ENCODE measurements around the gene RGS3. TPM values are rescaled to one million over a fixed set of nuclear protein-coding genes. Genes with fewer than 3 reads are reported as not detected.

The RGS3 gene
- total and polyA plus RNA-seq, 2 donors (not counting 3 experiments of a cell fraction or from before 2014, with no cell fraction given): 356 to 416 TPM

GRCh38 chr9:113631871-113632665 is 168.5 kb downstream of the RGS3 start:
- no peaks in the 10 kb centered on the region for H3K9me1 ChIP-seq (replicated peaks; ENCODE audit: control insufficient read depth, extremely low read depth, insufficient read depth, low read length)
- dilution Hi-C loops (cut with MboI; ENCODE audit: extremely low pct_ligation_motif_present, low sequenced_read_pairs): no loop called here
- no peak for TF ChIP-seq POLR2A (IDR thresholded peaks at IDR 0.05; ENCODE audit: low read depth, low read length)
- no peak for TF ChIP-seq EZH2 (IDR thresholded peaks at IDR 0.05; ENCODE audit: borderline replicate concordance, low read depth, low read length, severe bottlenecking)
- TF ChIP-seq GATA2 (IDR thresholded peaks at IDR 0.05; ENCODE audit: insufficient read depth, insufficient read length, low read depth, low read length): no peak
- TF ChIP-seq CTCF (IDR thresholded peaks at IDR 0.05; ENCODE audit: extremely low read depth in 1 of 2, insufficient read depth in 1 of 2, low read depth in 1 of 2, low read length in 2 of 2): no peak
- TF ChIP-seq MAX (IDR thresholded peaks at IDR 0.05; ENCODE audit: insufficient read depth, insufficient read length): no peak
- no peak for TF ChIP-seq POLR2AphosphoS5 (IDR thresholded peaks at IDR 0.05; ENCODE audit: insufficient read depth, low read depth, low read length)
- TF ChIP-seq FOS (IDR thresholded peaks at IDR 0.05; ENCODE audit: borderline replicate concordance, insufficient read depth, low read length): no peak
- ChIA-PET POLR2A (interaction anchor here (1.0 kb wide), 1 partner anchor 50 kb away, joined by 3 read pairs; no protein-coding TSS in a partner anchor), CTCF (interaction anchor here (3.3 kb wide), 1 partner anchor 40 kb away, joined by 15 read pairs; no protein-coding TSS in a partner anchor)
- H3K27me3 ChIP-seq (ENCODE audit: control insufficient read depth in 2 of 2, insufficient read depth in 2 of 2, low read length in 2 of 2): no peaks in the 10 kb centered on the region
- H3K9ac ChIP-seq (replicated peaks; ENCODE audit: extremely low read depth, insufficient read depth, low read length): no peak overlapping the region
- H2AFZ ChIP-seq (ENCODE audit: low read depth, low read length): no peak overlapping the region
- no peak overlapping the region for H3K27ac ChIP-seq (ENCODE audit: insufficient read depth, low read depth, low read length)
- FAIRE-seq (no peak), DNase-seq (ENCODE audit: low read depth, low spot score) (no peak)
- no TSS peak for BruUV-seq (replicated peaks)
- intact Hi-C loops (cut with micrococcal nuclease): no loop called here
- H3K4me2 ChIP-seq (ENCODE audit: insufficient read depth, low read length): no peak overlapping the region
- no peaks in the 10 kb centered on the region for H3K9me3 ChIP-seq (replicated peaks; ENCODE audit: control insufficient read depth, insufficient read depth, low read length)
- peaks cover 22% of the 10 kb centered on the region for H3K4me1 ChIP-seq (ENCODE audit: control insufficient read depth, extremely low read depth, insufficient read depth, low read length)
- H3K4me3 ChIP-seq (replicated peaks in 1 of 3; ENCODE audit: insufficient read depth in 1 of 3, low read depth in 1 of 3, low read length in 3 of 3): no peak overlapping the region
- no peaks in the 10 kb centered on the region for H3K36me3 ChIP-seq (ENCODE audit: control insufficient read depth in 2 of 2, extremely low read depth in 1 of 2, insufficient read depth in 2 of 2, low read length in 2 of 2)
- H3K79me2 ChIP-seq (ENCODE audit: control insufficient read depth, insufficient read depth, low read length): no peaks in the 10 kb centered on the region
- no peaks in the 10 kb centered on the region for H4K20me1 ChIP-seq (replicated peaks; ENCODE audit: control insufficient read depth, extremely low read depth, insufficient read depth, low read length)
